GM18520 (cell line): ENCODE results near the gene KMO.

ENCODE experiments used
- ATAC-seq: cut with Tn5 transposase; IDR thresholded peaks from one replicate; pipeline ENCODE4 v1.9.1; 2021; ENCODE audit not compliant: unreplicated experiment

Gene KMO

DNA sequence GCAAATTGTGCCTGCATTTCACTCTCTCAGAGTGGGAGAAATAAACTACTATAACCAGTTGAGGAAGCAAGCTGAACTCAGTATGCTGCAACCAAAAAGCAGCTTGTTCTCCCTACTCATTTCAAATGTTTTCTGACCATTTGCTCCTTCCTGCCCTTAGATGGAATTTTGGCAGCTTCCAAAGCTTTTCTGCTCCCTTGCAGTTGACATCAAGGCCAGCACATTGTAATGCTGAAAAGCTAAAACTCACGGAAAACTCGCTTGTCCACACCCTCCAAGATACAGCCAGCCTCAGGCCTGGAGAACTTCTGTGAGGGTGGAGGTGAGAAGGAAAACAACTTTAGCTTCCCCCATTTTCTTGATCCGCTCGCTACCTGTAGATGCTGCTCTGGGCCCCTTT, 113.0 kb downstream of the KMO start:
- no peak for ATAC-seq
